ENCODE measurements around the gene MRC2. TPM values are rescaled to one million over a fixed set of nuclear protein-coding genes. Genes with fewer than 3 reads are reported as not detected.

Gene MRC2
- total RNA-seq, 2 experiments from 2014 or later = 0.61 to 4.7 TPM

GRCh38 chr17:62665599-62665998, 38.1 kb downstream of the MRC2 start:
- H3K4me1 Mint-ChIP-seq = no peaks in the 10 kb centered on the region
- peaks cover 9% of the 10 kb centered on the region for H3K9me3 Mint-ChIP-seq (ENCODE audit: low read depth)
- no peak overlapping the region for H3K4me3 Mint-ChIP-seq
- no peak for DNase-seq
- no peak overlapping the region for H3K27ac Mint-ChIP-seq
- CTCF ChIA-PET = no interaction called here
- peaks cover 4% of the 10 kb centered on the region for H3K36me3 Mint-ChIP-seq
- no peak for ATAC-seq
- H3K27me3 Mint-ChIP-seq = peaks cover 16% of the 10 kb centered on the region

GRCh38 chr17:62666061-62666800, 38.8 kb downstream of the MRC2 start:
- peaks cover 10% of the 10 kb centered on the region for H3K27me3 Mint-ChIP-seq
- ATAC-seq (no peak), DNase-seq (no peak)
- peaks cover 3% of the 10 kb centered on the region for H3K9me3 Mint-ChIP-seq (ENCODE audit: low read depth)
- H3K27ac Mint-ChIP-seq = no peak overlapping the region
- H3K4me1 Mint-ChIP-seq = no peaks in the 10 kb centered on the region
- H3K36me3 Mint-ChIP-seq = no peaks in the 10 kb centered on the region
- CTCF ChIA-PET = no interaction called here
- H3K4me3 Mint-ChIP-seq = no peak overlapping the region

- Mint-ChIP-seq H3K36me3 (no peaks in the 10 kb centered on the region), H3K27me3 (peaks cover 6% of the 10 kb centered on the region), H3K27ac (no peak overlapping the region), H3K4me1 (no peaks in the 10 kb centered on the region), H3K4me3 (no peak overlapping the region), H3K9me3 (ENCODE audit: low read depth) (no peaks in the 10 kb centered on the region)
- no peak for DNase-seq
- no peak for ATAC-seq
- CTCF ChIA-PET = no interaction called here
Observed at GRCh38 chr17:62666801-62667591, 39.5 kb downstream of the MRC2 start.

GRCh38 chr17:62668091-62668804, 40.8 kb downstream of the MRC2 start:
- Mint-ChIP-seq H3K4me3 (no peak overlapping the region), H3K27ac (no peak overlapping the region), H3K4me1 (no peaks in the 10 kb centered on the region), H3K27me3 (peaks cover 2% of the 10 kb centered on the region), H3K9me3 (ENCODE audit: low read depth) (no peaks in the 10 kb centered on the region), H3K36me3 (no peaks in the 10 kb centered on the region)
- no peak for ATAC-seq
- CTCF ChIA-PET = interaction anchor here (0.7 kb wide), 2 partner anchors 35 to 944 kb away, joined by 3 read pairs; no protein-coding TSS in a partner anchor
- DNase-seq = no peak

- Mint-ChIP-seq H3K4me3 (no peak overlapping the region), H3K4me1 (no peaks in the 10 kb centered on the region), H3K36me3 (no peaks in the 10 kb centered on the region), H3K27ac (no peak overlapping the region), H3K27me3 (no peaks in the 10 kb centered on the region), H3K9me3 (ENCODE audit: low read depth) (no peaks in the 10 kb centered on the region)
- ATAC-seq = no peak
- no peak for DNase-seq
- CTCF ChIA-PET = no interaction called here
Observed at GRCh38 chr17:62670202-62670821, 42.8 kb downstream of the MRC2 start.

GRCh38 chr17:62671553-62671952, 44.1 kb downstream of the MRC2 start:
- Mint-ChIP-seq H3K27me3 (no peaks in the 10 kb centered on the region), H3K27ac (no peak overlapping the region), H3K4me3 (no peak overlapping the region), H3K36me3 (no peaks in the 10 kb centered on the region), H3K4me1 (no peaks in the 10 kb centered on the region), H3K9me3 (ENCODE audit: low read depth) (no peaks in the 10 kb centered on the region)
- CTCF ChIA-PET = interaction anchor here (1.4 to 2.5 kb wide), 2 partner anchors 21 to 735 kb away, joined by 8 to 19 read pairs; no protein-coding TSS in a partner anchor
- DNase-seq = no peak
- no peak for ATAC-seq

- DNase-seq = no peak
- ATAC-seq = no peak
- Mint-ChIP-seq H3K36me3 (no peaks in the 10 kb centered on the region), H3K9me3 (ENCODE audit: low read depth) (no peaks in the 10 kb centered on the region), H3K4me1 (no peaks in the 10 kb centered on the region), H3K27me3 (no peaks in the 10 kb centered on the region), H3K27ac (no peak overlapping the region), H3K4me3 (no peak overlapping the region)
- CTCF ChIA-PET = interaction anchor here (0.7 to 2.5 kb wide), 10 partner anchors 10 to 734 kb away, joined by 3 to 19 read pairs (median 4); no protein-coding TSS in a partner anchor
Observed at GRCh38 chr17:62672957-62673356, 45.5 kb downstream of the MRC2 start.

GRCh38 chr17:62673614-62674362, 46.3 kb downstream of the MRC2 start:
- CTCF ChIA-PET = interaction anchor here (0.6 to 2.5 kb wide), 4 partner anchors 214 to 733 kb away, joined by 3 to 19 read pairs (median 4); no protein-coding TSS in a partner anchor
- no peak for ATAC-seq
- no peak overlapping the region for H3K4me3 Mint-ChIP-seq
- no peak overlapping the region for H3K27ac Mint-ChIP-seq
- DNase-seq = no peak
- H3K9me3 Mint-ChIP-seq (ENCODE audit: low read depth) = no peaks in the 10 kb centered on the region
- H3K4me1 Mint-ChIP-seq = no peaks in the 10 kb centered on the region
- no peaks in the 10 kb centered on the region for H3K27me3 Mint-ChIP-seq
- H3K36me3 Mint-ChIP-seq = no peaks in the 10 kb centered on the region

- no peaks in the 10 kb centered on the region for H3K36me3 Mint-ChIP-seq
- no peaks in the 10 kb centered on the region for H3K9me3 Mint-ChIP-seq (ENCODE audit: low read depth)
- CTCF ChIA-PET = interaction anchor here (1.1 kb wide), 1 partner anchor 730 kb away, joined by 3 read pairs; no protein-coding TSS in a partner anchor
- H3K27ac Mint-ChIP-seq = no peak overlapping the region
- ATAC-seq (no peak), DNase-seq (no peak)
- H3K4me1 Mint-ChIP-seq = no peaks in the 10 kb centered on the region
- H3K4me3 Mint-ChIP-seq = no peak overlapping the region
- no peaks in the 10 kb centered on the region for H3K27me3 Mint-ChIP-seq
Observed at GRCh38 chr17:62674363-62674739, 46.9 kb downstream of the MRC2 start.

- H3K27me3 Mint-ChIP-seq = no peaks in the 10 kb centered on the region
- no peaks in the 10 kb centered on the region for H3K36me3 Mint-ChIP-seq
- H3K27ac Mint-ChIP-seq = no peak overlapping the region
- H3K4me1 Mint-ChIP-seq = no peaks in the 10 kb centered on the region
- CTCF ChIA-PET = no interaction called here
- no peak for ATAC-seq
- no peak for DNase-seq
- H3K4me3 Mint-ChIP-seq = no peak overlapping the region
- no peaks in the 10 kb centered on the region for H3K9me3 Mint-ChIP-seq (ENCODE audit: low read depth)
Observed at GRCh38 chr17:62674841-62675240, 47.4 kb downstream of the MRC2 start.

- H3K4me1 Mint-ChIP-seq = no peaks in the 10 kb centered on the region
- CTCF ChIA-PET = no interaction called here
- no peaks in the 10 kb centered on the region for H3K27me3 Mint-ChIP-seq
- no peak overlapping the region for H3K27ac Mint-ChIP-seq
- no peaks in the 10 kb centered on the region for H3K9me3 Mint-ChIP-seq (ENCODE audit: low read depth)
- ATAC-seq (no peak), DNase-seq (no peak)
- no peak overlapping the region for H3K4me3 Mint-ChIP-seq
- H3K36me3 Mint-ChIP-seq = no peaks in the 10 kb centered on the region
Observed at GRCh38 chr17:62675260-62675659, 47.8 kb downstream of the MRC2 start.

GRCh38 chr17:62675701-62676100, 48.2 kb downstream of the MRC2 start:
- ATAC-seq = no peak
- no peaks in the 10 kb centered on the region for H3K4me1 Mint-ChIP-seq
- no peaks in the 10 kb centered on the region for H3K27me3 Mint-ChIP-seq
- H3K4me3 Mint-ChIP-seq = no peak overlapping the region
- no peaks in the 10 kb centered on the region for H3K36me3 Mint-ChIP-seq
- CTCF ChIA-PET = no interaction called here
- H3K27ac Mint-ChIP-seq = no peak overlapping the region
- no peaks in the 10 kb centered on the region for H3K9me3 Mint-ChIP-seq (ENCODE audit: low read depth)
- DNase-seq = no peak
